ENCODE measurements around the gene KCNIP1. TPM values are rescaled to one million over a fixed set of nuclear protein-coding genes. Genes with fewer than 3 reads are reported as not detected.

The KCNIP1 gene
- total and polyA plus RNA-seq, 10 of the 15 experiments (the other 5 are each of a cell fraction or from before 2014, with no cell fraction given), result not detected

- SMC1A ChIA-PET (ENCODE audit: uncharacterized antibody, unreplicated experiment), result no interaction called here
- FAIRE-seq, result no peak
- RAD21 ChIA-PET (ENCODE audit: unreplicated experiment), result no interaction called here
- Histone ChIP-seq H3K4me2 (ENCODE audit: control insufficient read depth, insufficient read depth) (no peak overlapping the region), H3K36me3 (ENCODE audit: control insufficient read depth in 2 of 2, insufficient read depth in 2 of 2, low read length in 1 of 2) (no peaks in the 10 kb centered on the region), H3K9me3 (replicated peaks; ENCODE audit: control insufficient read depth, insufficient read depth, low read length) (no peaks in the 10 kb centered on the region), H3K9ac (ENCODE audit: control insufficient read depth, insufficient read depth, low read length) (no peak overlapping the region), H2AFZ (ENCODE audit: control insufficient read depth, low read depth, low read length) (no peak overlapping the region), H3K27ac (ENCODE audit: control insufficient read depth, insufficient read depth) (no peak overlapping the region), H3K27me3 (replicated peaks in 1 of 2; ENCODE audit: control insufficient read depth in 2 of 2, insufficient read depth in 2 of 2, low read length in 1 of 2) (no peaks in the 10 kb centered on the region; a peak in 1 of 4 replicates), H4K20me1 (ENCODE audit: control insufficient read depth, insufficient read depth) (no peaks in the 10 kb centered on the region), H3K4me1 (ENCODE audit: control insufficient read depth, insufficient read depth, low read length) (no peaks in the 10 kb centered on the region), H3K4me3 (no peak overlapping the region), H3K79me2 (ENCODE audit: control insufficient read depth, insufficient read depth, low read length) (no peaks in the 10 kb centered on the region)
- WGBS (ENCODE audit: insufficient coverage, insufficient replicate concordance, low lambda C conversion rate, missing lambda C conversion rate), result 25% methylated on average over 7 of the region's 7 CpGs
- POLR2A ChIA-PET, result no interaction called here
- in situ Hi-C loops (cut with MboI) (no loop called here), intact Hi-C loops (cut with micrococcal nuclease; ENCODE audit: unreplicated experiment) (no loop called here)
- DNase-seq (ENCODE audit: low read depth, low spot score), result no peak
- TF ChIP-seq EZH2 (IDR thresholded peaks at IDR 0.05; ENCODE audit: borderline replicate concordance, control insufficient read depth, low read depth, low read length), result no peak
- no peak for TF ChIP-seq MYC (IDR thresholded peaks at IDR 0.05; ENCODE audit: insufficient read depth, insufficient read length, insufficient replicate concordance, low read length, severe bottlenecking)
- TF ChIP-seq POU2F2 (IDR thresholded peaks at IDR 0.05; ENCODE audit: borderline replicate concordance, low read depth, low read length), result no peak
- TF ChIP-seq ZBTB4 (CRISPR knock-in tag; IDR thresholded peaks at IDR 0.05), result no peak
- TF ChIP-seq CREM (IDR thresholded peaks at IDR 0.05; ENCODE audit: low read depth), result no peak
- no peak for TF ChIP-seq ATF7 (IDR thresholded peaks at IDR 0.05; ENCODE audit: low read depth)
- TF ChIP-seq TARDBP (IDR thresholded peaks at IDR 0.05; ENCODE audit: borderline replicate concordance), result no peak
- TF ChIP-seq EGR1 (IDR thresholded peaks at IDR 0.05; ENCODE audit: borderline replicate concordance in 1 of 2, low read depth in 2 of 2, low read length in 2 of 2), result no peak
- no peak for TF ChIP-seq BMI1 (IDR thresholded peaks at IDR 0.05; ENCODE audit: borderline replicate concordance)
- TF ChIP-seq NR2F1 (conservative IDR thresholded peaks at IDR 0.05), result no peak
- TF ChIP-seq MAX (IDR thresholded peaks at IDR 0.05; ENCODE audit: low read depth, low read length), result no peak
- no peak for ATAC-seq
- BruUV-seq (replicated peaks), result no TSS peak
- CTCF ChIA-PET, result interaction anchor here (0.6 to 1.6 kb wide), 2 partner anchors 42 to 141 kb away, joined by 3 to 4 read pairs; no protein-coding TSS in a partner anchor
Observed at GRCh38 chr5:170468633-170469285, 35.1 kb upstream of the KCNIP1 start.

All from GM12878 (cell line).